GM23248 (cell line): ENCODE results near the gene MARCO.

ENCODE experiments used
- EZH2 ChIP-seq: fragments of 200-600 bp; sonication (generic); IDR thresholded peaks from 2 replicates; pipeline ENCODE4 v1.6.1; 2018; ENCODE audit warnings: antibody characterized with exemption, mild to moderate bottlenecking; ENCODE audit not compliant: insufficient read depth, poor library complexity, severe bottlenecking
- EZH2phosphoT487 ChIP-seq: fragments of 200-600 bp; sonication (generic); IDR thresholded peaks from 2 replicates; pipeline ENCODE4 v1.6.1; 2018; ENCODE audit warnings: antibody characterized with exemption, moderate library complexity, mild to moderate bottlenecking, low read depth; ENCODE audit not compliant: insufficient read depth

- TF ChIP-seq EZH2 (no peak), EZH2phosphoT487 (no peak)
Observed at GRCh38 chr2:118992740-118993391, 50.9 kb downstream of the MARCO start.
